A549 (cell line): ENCODE measurements around the gene PIP5K1B.

ENCODE experiments used
- BHLHE40 ChIP-seq: IDR thresholded peaks from 2 replicates; pipeline ENCODE4 v1.6.1; 2012; ENCODE audit warnings: low read depth, low read length, inconsistent platforms
- CEBPB ChIP-seq, 2 experiments: fragments of >200 bp in 1 of 2; sonication (Bioruptor Twin) in 1 of 2; formaldehyde crosslinking in 1 of 2; IDR thresholded peaks; 2 replicates each; pipeline ENCODE4 v1.6.1; 2012 to 2016
- CHD4 ChIP-seq: fragments of 200-600 bp; sonication (generic); IDR thresholded peaks from 2 replicates; pipeline ENCODE4 v1.6.1; 2016; ENCODE audit warnings: antibody characterized with exemption, mild to moderate bottlenecking, borderline replicate concordance
- MAFK ChIP-seq: fragments of 450-650 bp; IDR thresholded peaks from 2 replicates; pipeline ENCODE4 v1.6.1; 2014; ENCODE audit not compliant: partially characterized antibody
- MYC ChIP-seq: IDR thresholded peaks from 2 replicates; pipeline ENCODE4 v1.6.1; 2012; ENCODE audit warnings: mild to moderate bottlenecking, inconsistent platforms, low read length, improper control_type of control experiment, borderline replicate concordance
- POLR2A ChIP-seq: IDR thresholded peaks from 2 replicates; pipeline ENCODE4 v1.6.1; 2012; ENCODE audit warnings: mild to moderate bottlenecking, low read length
- TP53 ChIP-seq: fragments of 250-450 bp; sonication (Bioruptor Pico); IDR thresholded peaks from 2 replicates; pipeline ENCODE4 v1.5.0; 2021; ENCODE audit warnings: mild to moderate bottlenecking, moderate library complexity
- TF ChIP-seq, protein P1 (sequence below): fragments of >200 bp; sonication (Bioruptor Twin); formaldehyde crosslinking; IDR thresholded peaks from 3 replicates; pipeline ENCODE4 v1.5.1; 2016

DNA sequence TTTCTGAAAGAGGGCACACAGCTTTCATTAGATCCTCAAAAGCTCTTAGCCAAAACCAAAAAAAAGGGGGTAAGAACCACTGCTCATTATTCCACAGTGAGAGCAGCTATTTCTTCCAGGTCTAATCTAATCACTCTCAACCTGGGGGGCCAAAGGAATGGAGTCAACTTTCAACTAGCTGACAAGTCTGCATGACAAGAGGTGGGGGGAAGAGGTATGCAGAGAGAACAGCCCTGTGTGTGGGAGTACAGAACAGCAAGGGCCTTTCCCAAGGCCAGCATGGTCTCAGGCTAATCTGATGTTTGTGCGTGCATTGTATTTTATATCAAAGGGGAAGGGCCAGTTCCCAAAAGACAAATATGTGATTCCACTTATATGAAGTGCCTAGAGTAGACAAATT is 36.9 kb upstream of the PIP5K1B start:
- no peak for TF ChIP-seq CEBPB (IDR thresholded peaks at IDR 0.05)
- TF ChIP-seq TP53 (CRISPR knock-in tag): no peak
- no peak for TF ChIP-seq POLR2A
- TF ChIP-seq, protein P1, sequence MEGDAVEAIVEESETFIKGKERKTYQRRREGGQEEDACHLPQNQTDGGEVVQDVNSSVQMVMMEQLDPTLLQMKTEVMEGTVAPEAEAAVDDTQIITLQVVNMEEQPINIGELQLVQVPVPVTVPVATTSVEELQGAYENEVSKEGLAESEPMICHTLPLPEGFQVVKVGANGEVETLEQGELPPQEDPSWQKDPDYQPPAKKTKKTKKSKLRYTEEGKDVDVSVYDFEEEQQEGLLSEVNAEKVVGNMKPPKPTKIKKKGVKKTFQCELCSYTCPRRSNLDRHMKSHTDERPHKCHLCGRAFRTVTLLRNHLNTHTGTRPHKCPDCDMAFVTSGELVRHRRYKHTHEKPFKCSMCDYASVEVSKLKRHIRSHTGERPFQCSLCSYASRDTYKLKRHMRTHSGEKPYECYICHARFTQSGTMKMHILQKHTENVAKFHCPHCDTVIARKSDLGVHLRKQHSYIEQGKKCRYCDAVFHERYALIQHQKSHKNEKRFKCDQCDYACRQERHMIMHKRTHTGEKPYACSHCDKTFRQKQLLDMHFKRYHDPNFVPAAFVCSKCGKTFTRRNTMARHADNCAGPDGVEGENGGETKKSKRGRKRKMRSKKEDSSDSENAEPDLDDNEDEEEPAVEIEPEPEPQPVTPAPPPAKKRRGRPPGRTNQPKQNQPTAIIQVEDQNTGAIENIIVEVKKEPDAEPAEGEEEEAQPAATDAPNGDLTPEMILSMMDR: no peak
- no peak for TF ChIP-seq CHD4
- no peak for TF ChIP-seq MAFK
- no peak for TF ChIP-seq MYC
- TF ChIP-seq BHLHE40: no peak
